Nephron progenitor cell (in vitro differentiated cells): ENCODE results near the gene KRTAP12-1.

Source experiments
- DNase-seq: peaks from one replicate; pipeline ENCODE4 v3.0.0; 2021
- H3K27ac Mint-ChIP-seq: 2 replicates; pipeline ENCODE4 v1.8.0; 2021; ENCODE audit warnings: mild to moderate bottlenecking, moderate library complexity, mixed read lengths
- H3K27me3 Mint-ChIP-seq: 2 replicates; pipeline ENCODE4 v1.8.0; 2021; ENCODE audit warnings: mild to moderate bottlenecking, low read depth, mixed read lengths; ENCODE audit not compliant: poor library complexity
- H3K36me3 Mint-ChIP-seq: 2 replicates; pipeline ENCODE4 v1.8.0; 2021; ENCODE audit warnings: low read depth, mixed read lengths
- H3K4me1 Mint-ChIP-seq: 2 replicates; pipeline ENCODE4 v1.8.0; 2021; ENCODE audit warnings: mixed read lengths
- H3K4me3 Mint-ChIP-seq: 2 replicates; pipeline ENCODE4 v1.8.0; 2021; ENCODE audit warnings: mild to moderate bottlenecking, moderate library complexity, mixed read lengths
- H3K9me3 Mint-ChIP-seq: 2 replicates; pipeline ENCODE4 v1.8.0; 2021; ENCODE audit warnings: mild to moderate bottlenecking, moderate library complexity, mixed read lengths
- CTCF ChIP-seq: fragments of 200-600 bp; sonication (generic); IDR thresholded peaks from 2 replicates; pipeline ENCODE4 v1.5.0; 2021; ENCODE audit warnings: antibody characterized with exemption

The KRTAP12-1 gene

GRCh38 chr21:44706026-44706705, 24.2 kb upstream of the KRTAP12-1 start:
- peaks cover 100% of the 10 kb centered on the region for H3K27me3 Mint-ChIP-seq
- H3K36me3 Mint-ChIP-seq, result no peaks in the 10 kb centered on the region
- no peak overlapping the region for H3K27ac Mint-ChIP-seq
- no peak for DNase-seq
- H3K4me3 Mint-ChIP-seq, result no peak overlapping the region
- no peak for TF ChIP-seq CTCF
- H3K4me1 Mint-ChIP-seq, result peaks cover 57% of the 10 kb centered on the region
- H3K9me3 Mint-ChIP-seq, result peaks cover 21% of the 10 kb centered on the region

GRCh38 chr21:44704636-44705001, 22.7 kb upstream of the KRTAP12-1 start:
- no peaks in the 10 kb centered on the region for H3K36me3 Mint-ChIP-seq
- H3K4me1 Mint-ChIP-seq, result peaks cover 56% of the 10 kb centered on the region
- peaks cover 95% of the 10 kb centered on the region for H3K27me3 Mint-ChIP-seq
- H3K9me3 Mint-ChIP-seq, result peaks cover 21% of the 10 kb centered on the region
- H3K27ac Mint-ChIP-seq, result no peak overlapping the region
- H3K4me3 Mint-ChIP-seq, result no peak overlapping the region
- no peak for TF ChIP-seq CTCF
- DNase-seq, result no peak

GRCh38 chr21:44703731-44704635, 22.0 kb upstream of the KRTAP12-1 start:
- H3K9me3 Mint-ChIP-seq, result peaks cover 21% of the 10 kb centered on the region
- H3K4me1 Mint-ChIP-seq, result peaks cover 54% of the 10 kb centered on the region
- H3K27ac Mint-ChIP-seq, result no peak overlapping the region
- no peak for DNase-seq
- H3K4me3 Mint-ChIP-seq, result no peak overlapping the region
- H3K36me3 Mint-ChIP-seq, result no peaks in the 10 kb centered on the region
- no peak for TF ChIP-seq CTCF
- peaks cover 93% of the 10 kb centered on the region for H3K27me3 Mint-ChIP-seq

GRCh38 chr21:44702973-44703730, 21.2 kb upstream of the KRTAP12-1 start:
- TF ChIP-seq CTCF, result no peak
- DNase-seq, result no peak
- Mint-ChIP-seq H3K4me1 (peaks cover 52% of the 10 kb centered on the region), H3K9me3 (peaks cover 21% of the 10 kb centered on the region), H3K27ac (no peak overlapping the region), H3K36me3 (no peaks in the 10 kb centered on the region), H3K4me3 (no peak overlapping the region), H3K27me3 (peaks cover 90% of the 10 kb centered on the region)

GRCh38 chr21:44702111-44702972, 20.4 kb upstream of the KRTAP12-1 start:
- Mint-ChIP-seq H3K4me1 (peaks cover 52% of the 10 kb centered on the region), H3K9me3 (peaks cover 21% of the 10 kb centered on the region), H3K27ac (no peak overlapping the region), H3K27me3 (peaks cover 87% of the 10 kb centered on the region), H3K4me3 (no peak overlapping the region), H3K36me3 (no peaks in the 10 kb centered on the region)
- DNase-seq, result no peak
- no peak for TF ChIP-seq CTCF
